GM12878 (cell line): ENCODE results near the gene JPT1. TPM values are rescaled to one million over a fixed set of nuclear protein-coding genes. Genes with fewer than 3 reads are reported as not detected.
A peak's percentile ranks its signal among the peaks of the same experiment; 100 is the strongest.

ENCODE experiments used
- CEBPB ChIP-seq, 2 experiments: fragments of 150-350 bp in 1 of 2; IDR thresholded peaks; 2 replicates each; pipeline ENCODE4 v1.6.1; 2012 to 2014; ENCODE audit warnings: low read depth in 2 of 2, low read length in 2 of 2, borderline replicate concordance in 1 of 2, inconsistent platforms in 1 of 2
- CHD1 ChIP-seq: IDR thresholded peaks from 2 replicates; pipeline ENCODE4 v1.6.1; 2012; ENCODE audit warnings: low read depth, low read length, improper control_type of control experiment
- CTCF ChIP-seq, 3 experiments: IDR thresholded peaks in 2 of 3; conservative IDR thresholded peaks in 1 of 3; 2 replicates each; pipeline ENCODE4 v1.5.1; 2011; ENCODE audit warnings: low read depth in 3 of 3, low read length in 3 of 3, mild to moderate bottlenecking in 3 of 3, control low read depth in 2 of 3, moderate library complexity in 2 of 3, inconsistent platforms in 1 of 3, mixed read lengths in 1 of 3; ENCODE audit not compliant: control insufficient read depth in 2 of 3, insufficient read depth in 1 of 3; ENCODE audit errors: extremely low read depth in 1 of 3
- E2F8 ChIP-seq: fragments of 450-650 bp; IDR thresholded peaks from 2 replicates; pipeline ENCODE4 v1.6.1; 2018; ENCODE audit warnings: mild to moderate bottlenecking, low read depth, moderate library complexity; ENCODE audit not compliant: partially characterized antibody
- E4F1 ChIP-seq: fragments of 450-650 bp; IDR thresholded peaks from 2 replicates; pipeline ENCODE4 v1.6.1; 2018; ENCODE audit warnings: borderline replicate concordance, mild to moderate bottlenecking; ENCODE audit not compliant: partially characterized antibody
- EGR1 ChIP-seq, 2 experiments: IDR thresholded peaks; 1 replicate in 1 of 2; 2 replicates in 1 of 2; pipeline ENCODE4 v1.6.1; 2011 to 2012; ENCODE audit warnings: low read depth in 2 of 2, low read length in 2 of 2, borderline replicate concordance in 1 of 2, mild to moderate bottlenecking in 1 of 2, moderate library complexity in 1 of 2
- ESRRA ChIP-seq: IDR thresholded peaks from 2 replicates; pipeline ENCODE4 v1.6.1; 2012; ENCODE audit warnings: mild to moderate bottlenecking, low read length, improper control_type of control experiment
- IKZF2 ChIP-seq, 2 experiments: fragments of 450-650 bp; IDR thresholded peaks; 2 replicates each; pipeline ENCODE4 v1.6.1; 2017; ENCODE audit warnings: mild to moderate bottlenecking in 2 of 2, moderate library complexity in 2 of 2
- LARP7 ChIP-seq: fragments of 450-650 bp; IDR thresholded peaks from 2 replicates; pipeline ENCODE4 v1.6.1; 2017; ENCODE audit warnings: mild to moderate bottlenecking
- MAX ChIP-seq: IDR thresholded peaks from 2 replicates; pipeline ENCODE4 v1.6.1; 2012; ENCODE audit warnings: low read depth, low read length, improper control_type of control experiment
- MLLT1 ChIP-seq: fragments of 450-650 bp; IDR thresholded peaks from 2 replicates; pipeline ENCODE4 v1.6.1; 2016; ENCODE audit warnings: mild to moderate bottlenecking
- MXI1 ChIP-seq: fragments of 150-350 bp; IDR thresholded peaks from 2 replicates; pipeline ENCODE4 v1.6.1; 2011; ENCODE audit warnings: low read depth, mild to moderate bottlenecking, inconsistent platforms, low read length, improper control_type of control experiment
- MYC ChIP-seq: IDR thresholded peaks from 2 replicates; pipeline ENCODE4 v1.6.1; 2011; ENCODE audit warnings: mild to moderate bottlenecking, low read length, moderate library complexity, inconsistent platforms; ENCODE audit not compliant: insufficient read depth, insufficient replicate concordance, insufficient read length, severe bottlenecking
- NR2C2 ChIP-seq: IDR thresholded peaks from 2 replicates; pipeline ENCODE4 v1.6.1; 2011; ENCODE audit warnings: borderline replicate concordance, low read depth; ENCODE audit not compliant: control insufficient read depth, insufficient read length
- NRF1 ChIP-seq: conservative IDR thresholded peaks from 2 replicates; pipeline ENCODE4 v1.6.1; 2011; ENCODE audit warnings: mild to moderate bottlenecking, low read depth, low read length, improper control_type of control experiment
- POLR2A ChIP-seq: IDR thresholded peaks from 2 replicates; pipeline ENCODE4 v1.6.1; 2011; ENCODE audit warnings: low read depth, mild to moderate bottlenecking, low read length
- RB1 ChIP-seq: fragments of 450-650 bp; formaldehyde crosslinking; IDR thresholded peaks from 2 replicates; pipeline ENCODE4 v1.6.1; 2017; ENCODE audit warnings: mild to moderate bottlenecking, borderline replicate concordance
- SREBF2 ChIP-seq: IDR thresholded peaks from 2 replicates; pipeline ENCODE4 v1.6.1; 2012; ENCODE audit warnings: mild to moderate bottlenecking, low read length
- SRF ChIP-seq, 2 experiments: IDR thresholded peaks; 2 replicates each; pipeline ENCODE4 v1.6.1; 2011; ENCODE audit warnings: low read depth in 2 of 2, low read length in 2 of 2, mild to moderate bottlenecking in 1 of 2, moderate library complexity in 1 of 2
- TCF3 ChIP-seq: IDR thresholded peaks from 2 replicates; pipeline ENCODE4 v1.6.1; 2012; ENCODE audit warnings: low read depth, mild to moderate bottlenecking, low read length, borderline replicate concordance; ENCODE audit not compliant: insufficient read depth
- polyA plus RNA-seq, 11 experiments: library from polyadenylated mRNA; depleted of rRNA in 4 of 11; unstranded in 6 of 11; stranded (reverse) in 5 of 11; fragments of >200 nt; fragmentation: Nextera tagmentation in 4 of 11; fragmentation: Illumina TruSeq in 1 of 11; extraction: Ambion mirVana in 4 of 11; extraction: Trizol in 1 of 11; gene quantifications; 1 replicate in 1 of 11; 2 replicates in 10 of 11; pipeline versions ENCODE4 v1.2.1 to v1.2.3, GENCODE V29; 2011 to 2016; ENCODE audit warnings: inconsistent platforms in 2 of 11, missing spikeins in 2 of 11, low read depth in 1 of 11
- total RNA-seq, 4 experiments: library from RNA; depleted of rRNA in 3 of 4; stranded (reverse); fragments of >200 nt in 3 of 4; fragmentation: Illumina TruSeq in 1 of 4; extraction: Trizol in 1 of 4; gene quantifications; 2 replicates each; pipeline versions ENCODE4 v1.2.1 to v1.2.3, GENCODE V29; 2013 to 2021

Gene JPT1
- total and polyA plus RNA-seq, 10 of the 15 experiments (the other 5 are each of a cell fraction or from before 2014, with no cell fraction given), result 79.7 to 651 (median 323) TPM

DNA sequence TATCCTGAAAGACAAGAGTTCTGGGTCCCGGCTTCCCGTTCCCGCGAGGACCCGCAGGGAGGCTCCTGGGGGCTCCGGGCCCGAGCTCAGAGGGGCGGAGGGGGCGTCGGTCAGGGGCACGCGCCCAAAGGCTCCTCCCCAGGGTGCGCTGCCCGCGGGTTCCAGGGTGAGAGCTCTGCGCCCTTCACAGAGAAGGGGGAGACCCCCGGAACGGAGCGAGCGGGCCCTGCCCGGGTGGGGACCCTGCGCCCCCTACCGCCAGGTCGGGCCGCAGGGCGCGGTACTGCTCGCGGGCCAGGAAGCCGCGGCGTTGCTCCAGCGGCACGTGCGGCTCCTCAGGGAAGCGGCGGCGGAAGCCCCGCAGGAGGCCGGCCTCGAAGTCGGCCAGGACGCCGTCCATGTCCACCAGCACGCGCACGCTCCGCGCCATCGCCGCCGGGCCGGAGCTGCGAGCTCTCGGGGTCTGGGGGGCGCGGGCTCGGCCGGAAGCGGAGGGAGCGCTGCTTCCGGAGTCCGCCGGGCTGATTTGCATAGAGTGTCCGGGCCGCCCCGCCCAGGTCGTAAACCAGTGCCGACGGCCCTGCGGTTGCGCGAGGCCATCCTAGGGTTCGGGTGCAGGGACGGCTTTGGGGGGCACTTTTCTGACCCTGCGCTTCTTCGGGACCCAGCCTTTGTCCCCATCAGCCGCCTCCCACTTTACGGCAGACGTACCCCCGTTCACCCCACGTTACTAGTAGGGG is 22.9 kb downstream of the JPT1 start, which contains the start of gene NT5C (continued):
- TF ChIP-seq MLLT1 (no peak), ESRRA (no peak), CHD1 (no peak; the same call in 1 of the 2 replicates), RB1 (peak; percentile 95), NR2C2 (no peak), IKZF2 (IDR thresholded peaks at IDR 0.05) (no peak), TCF3 (peak; percentile 56; the same call in 1 of the 2 replicates), SRF (IDR thresholded peaks at IDR 0.05; ENCODE audit: low read depth in 2 of 2, low read length in 2 of 2) (0 out of 4 replicates have a peak, but pooled peaks of 1 of the 2 experiments have one; percentile 5), E2F8 (no peak), CTCF (IDR thresholded peaks at IDR 0.05 in 2 of 3, conservative IDR thresholded peaks at IDR 0.05 in 1 of 3; ENCODE audit: control insufficient read depth in 2 of 3, extremely low read depth in 1 of 3, insufficient read depth in 1 of 3, low read depth in 3 of 3, low read length in 3 of 3) (peak; percentile 72 to 74 (median 74); a peak in 5 of 6 replicates), E4F1 (peak; percentile 96), SREBF2 (no peak), EGR1 (IDR thresholded peaks at IDR 0.05; ENCODE audit: borderline replicate concordance in 1 of 2, low read depth in 2 of 2, low read length in 2 of 2) (no peak), CEBPB (IDR thresholded peaks at IDR 0.05; ENCODE audit: borderline replicate concordance in 1 of 2, low read depth in 2 of 2, low read length in 2 of 2) (no peak), NRF1 (0 out of 2 replicates have a peak, but pooled peaks have one; percentile 27), MAX (peak; percentile 84), MYC (peak; percentile 82), MXI1 (peak; percentile 76), POLR2A (peak; percentile 96), LARP7 (peak; percentile 100)
